ENCODE results near the gene TMEM129.

Gene TMEM129

DNA sequence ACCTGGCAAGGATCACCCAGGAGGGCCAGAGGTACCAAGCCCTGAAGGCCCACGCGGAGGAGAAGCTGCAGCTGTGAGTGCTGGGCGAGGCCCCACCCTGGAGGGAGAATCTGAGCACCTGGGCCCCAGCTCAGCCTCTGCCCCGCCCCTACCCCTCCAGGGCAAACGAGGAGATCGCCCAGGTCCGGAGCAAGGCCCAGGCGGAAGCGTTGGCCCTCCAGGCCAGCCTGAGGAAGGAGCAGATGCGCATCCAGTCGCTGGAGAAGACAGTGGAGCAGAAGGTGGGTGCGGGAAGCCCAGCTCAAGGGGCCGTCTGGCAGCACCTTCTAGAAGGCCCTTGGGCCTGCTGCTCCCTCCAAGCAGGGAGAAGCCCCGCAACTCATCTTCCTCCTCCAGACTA lies 23.4 kb upstream of the TMEM129 start:
- no peak for DNase-seq (ENCODE audit: low read depth)

DNA sequence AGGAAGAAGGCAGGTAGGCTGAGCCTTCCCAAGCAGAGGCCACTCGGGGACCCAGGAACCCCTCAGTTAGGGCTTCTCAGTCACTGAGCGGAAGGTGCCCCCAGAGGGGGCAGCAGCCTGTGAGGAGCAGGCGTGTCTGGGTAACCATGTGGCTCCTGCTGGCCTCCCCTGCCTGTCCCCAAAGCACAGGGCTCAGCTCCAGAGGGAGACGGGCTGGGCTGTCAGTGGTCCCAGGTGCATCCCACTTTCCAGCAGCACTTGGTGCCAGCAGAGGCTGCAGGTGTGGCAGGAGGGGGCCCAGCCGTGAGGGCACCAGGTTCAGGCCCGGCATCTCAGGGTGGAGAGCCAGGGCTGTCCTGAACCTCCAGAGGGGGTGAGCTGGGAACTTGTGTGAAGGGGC lies 22.9 kb upstream of the TMEM129 start:
- DNase-seq (ENCODE audit: low read depth), result no peak

DNA sequence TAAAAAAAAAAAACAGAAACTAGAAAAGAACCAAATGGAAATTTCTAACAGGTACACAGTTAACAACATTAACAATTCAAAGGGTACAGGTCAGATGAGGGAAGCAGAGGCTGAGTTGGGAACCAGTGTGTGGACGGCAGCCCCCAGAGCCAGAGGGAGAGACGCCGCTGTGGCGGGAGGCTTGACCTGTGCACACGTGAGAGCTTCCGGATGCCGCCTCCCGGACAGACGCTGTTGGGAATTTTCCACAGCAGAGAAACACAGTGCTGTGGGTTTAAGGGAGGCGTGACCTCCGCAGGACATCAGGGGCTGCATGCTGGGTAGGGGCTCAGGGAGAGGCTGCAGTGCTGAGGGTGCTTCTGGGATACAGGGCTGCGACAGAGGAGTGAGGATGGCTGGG lies 22.4 kb upstream of the TMEM129 start:
- no peak for DNase-seq (ENCODE audit: low read depth)

DNA sequence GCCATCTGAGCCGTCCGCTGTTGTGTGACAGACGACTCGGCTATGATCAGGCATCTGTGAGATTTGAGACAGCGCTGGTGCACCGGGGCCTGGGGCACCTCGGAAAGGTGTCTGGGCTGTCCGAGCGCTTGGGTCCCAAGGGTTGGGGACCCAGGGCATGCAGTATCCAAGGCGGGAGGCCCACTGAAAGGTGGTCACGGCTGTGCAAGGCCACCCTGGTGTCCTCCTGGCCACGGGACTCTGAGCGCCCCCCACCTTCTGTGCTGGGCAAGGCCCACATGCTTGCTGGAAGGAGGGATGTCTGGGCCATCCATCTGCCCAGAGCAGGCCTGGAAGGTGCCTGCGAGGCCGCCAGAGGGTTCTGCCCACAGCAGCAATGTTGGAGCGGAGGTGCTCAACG lies 20.1 kb upstream of the TMEM129 start:
- DNase-seq (ENCODE audit: low read depth), result no peak

DNA sequence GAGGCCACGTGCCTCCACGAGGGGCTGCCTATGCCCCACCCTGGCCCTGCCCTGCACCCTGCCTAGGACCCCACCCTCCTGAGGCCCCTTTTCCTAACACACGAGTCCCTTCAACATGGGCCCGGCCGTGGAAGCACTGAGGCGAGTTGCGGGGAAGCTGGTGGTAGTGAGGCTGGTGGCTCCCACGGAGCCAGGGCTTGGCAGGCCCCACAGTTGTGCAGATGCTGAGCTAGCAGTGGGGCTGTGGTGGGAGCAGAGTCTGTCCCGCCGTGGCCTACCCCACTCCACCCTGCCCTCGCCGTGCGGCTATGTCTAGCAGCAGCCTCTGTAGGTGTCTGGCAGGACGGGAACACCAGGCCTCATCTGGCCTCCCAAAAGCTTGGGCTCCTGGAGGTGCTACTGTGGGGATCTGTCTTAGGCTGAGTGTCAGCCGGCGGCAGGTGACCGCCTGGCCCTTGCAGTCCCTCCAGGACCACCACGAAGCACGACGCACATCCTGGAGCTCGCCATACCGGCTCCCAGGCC lies 19.0 kb upstream of the TMEM129 start:
- no peak for DNase-seq (ENCODE audit: low read depth)

DNA sequence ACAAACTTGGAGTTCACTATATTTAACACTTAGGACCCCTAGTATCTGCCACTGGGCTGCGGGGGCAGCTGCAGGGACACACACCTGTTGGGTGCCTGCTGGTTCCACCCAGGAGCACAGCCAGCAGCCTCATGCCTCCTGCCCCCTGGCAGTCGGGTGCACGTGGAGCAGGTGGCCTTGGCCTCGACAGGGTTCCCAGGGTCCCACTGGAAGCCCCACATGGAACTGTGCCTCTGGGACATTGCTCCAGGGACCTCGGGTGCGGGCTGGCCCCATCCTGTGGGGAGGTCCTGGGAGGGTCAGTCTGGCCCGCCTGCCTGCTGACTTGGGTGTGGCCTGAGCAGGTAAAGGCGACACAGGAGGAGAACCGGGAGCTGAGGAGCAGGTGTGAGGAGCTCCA lies 18.2 kb upstream of the TMEM129 start:
- DNase-seq (ENCODE audit: low read depth), result no peak

DNA sequence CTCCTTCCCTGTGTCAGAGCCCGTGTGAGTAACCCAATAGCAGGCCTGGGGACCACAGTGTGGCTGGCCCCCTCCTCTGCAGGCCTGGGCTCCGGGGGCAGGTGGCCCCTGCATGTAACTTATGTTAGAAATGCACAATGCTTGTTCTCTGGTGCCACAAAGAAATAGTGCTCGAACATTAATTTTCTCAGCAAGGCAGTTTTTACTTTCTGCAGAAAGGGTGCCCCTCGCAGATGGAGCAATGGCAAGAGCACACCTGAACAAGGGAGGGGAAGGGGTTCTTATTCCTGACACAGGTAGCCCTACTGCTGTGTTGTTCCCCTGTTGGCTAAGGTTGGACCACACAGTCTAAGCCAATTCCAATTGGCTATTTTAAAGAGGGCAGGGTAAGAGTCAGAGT lies 17.3 kb upstream of the TMEM129 start:
- DNase-seq (ENCODE audit: low read depth), result no peak

DNA sequence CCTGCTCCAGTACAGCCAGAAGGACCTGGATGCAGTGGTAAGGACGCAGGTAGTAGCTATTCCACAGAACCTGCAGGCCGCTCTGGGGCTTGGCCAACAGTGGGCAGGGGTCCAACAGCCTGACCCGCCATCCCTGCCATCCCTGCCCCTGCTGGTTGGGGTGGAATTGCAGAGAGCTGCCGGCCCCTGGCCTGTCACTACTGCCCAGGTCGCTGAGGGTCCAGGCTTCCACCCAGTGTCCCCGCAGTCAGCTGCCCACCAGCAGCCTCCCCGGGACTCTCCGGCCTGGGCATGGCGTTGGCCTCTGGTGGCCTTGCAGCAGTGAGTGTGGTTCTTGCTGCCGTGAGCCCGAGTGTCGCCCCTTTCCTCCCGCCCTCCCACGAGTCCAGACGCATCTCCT lies 16.5 kb upstream of the TMEM129 start:
- DNase-seq (ENCODE audit: low read depth), result no peak

DNA sequence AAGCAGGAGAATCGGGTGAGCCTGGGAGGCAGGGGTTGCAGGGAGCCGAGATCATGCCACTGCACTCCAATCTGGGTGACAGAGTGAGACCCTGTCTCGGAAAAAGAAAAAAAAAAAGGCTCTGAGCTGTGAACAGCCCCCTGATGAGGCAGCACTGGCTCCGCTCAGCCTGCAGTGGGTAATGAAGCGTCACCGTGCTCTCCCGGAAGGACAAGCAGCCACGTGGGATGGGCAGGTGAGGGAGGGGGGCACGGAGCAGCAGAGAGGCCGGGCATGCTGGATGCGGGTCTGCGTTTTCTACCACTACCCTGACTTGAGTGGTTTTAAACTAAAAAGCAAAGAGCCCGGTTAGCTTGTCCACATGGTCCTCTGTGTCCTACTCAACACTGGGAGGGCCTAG lies 15.7 kb upstream of the TMEM129 start:
- DNase-seq (ENCODE audit: low read depth), result no peak

DNA sequence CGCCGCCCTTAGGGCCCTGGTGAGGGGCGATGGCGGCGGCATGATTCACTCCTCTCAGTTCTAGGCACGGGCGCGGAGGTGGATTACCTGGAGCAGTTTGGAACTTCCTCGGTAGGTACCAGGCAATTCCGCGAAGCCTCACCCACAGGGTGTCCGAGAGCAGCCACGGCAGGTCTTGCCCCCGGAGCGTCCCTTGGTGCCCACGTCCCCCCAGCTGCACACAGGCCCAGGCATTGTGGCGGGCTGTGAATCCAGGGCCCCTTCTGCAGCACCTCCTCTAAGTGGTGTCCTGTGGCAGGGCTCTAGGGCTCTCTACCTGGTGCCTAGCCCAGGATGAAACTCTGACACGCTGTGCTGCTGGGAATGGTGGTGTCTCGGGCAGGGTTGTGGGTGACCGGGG lies 14.1 kb upstream of the TMEM129 start:
- DNase-seq (ENCODE audit: low read depth), result no peak

DNA sequence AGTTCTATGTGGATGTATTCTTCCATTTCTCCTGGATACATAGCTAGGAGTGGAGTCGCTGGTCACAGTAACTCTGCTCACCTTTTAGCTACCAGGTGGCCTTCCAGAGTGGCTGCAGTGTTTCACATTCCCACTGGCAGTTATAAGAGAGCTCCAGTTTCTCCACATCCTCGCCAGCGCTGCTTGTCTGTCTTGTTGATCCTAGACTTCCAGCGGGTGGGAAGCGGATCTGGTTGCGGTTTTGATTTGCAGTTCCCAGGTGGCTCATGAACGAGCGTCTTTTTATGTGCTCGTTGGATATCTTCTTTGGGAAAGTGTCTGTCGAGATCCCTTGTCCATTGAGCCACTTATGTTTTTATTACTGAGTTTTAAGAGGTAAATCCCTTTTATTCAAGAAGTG lies 11.8 kb upstream of the TMEM129 start:
- no peak for DNase-seq (ENCODE audit: low read depth)

DNA sequence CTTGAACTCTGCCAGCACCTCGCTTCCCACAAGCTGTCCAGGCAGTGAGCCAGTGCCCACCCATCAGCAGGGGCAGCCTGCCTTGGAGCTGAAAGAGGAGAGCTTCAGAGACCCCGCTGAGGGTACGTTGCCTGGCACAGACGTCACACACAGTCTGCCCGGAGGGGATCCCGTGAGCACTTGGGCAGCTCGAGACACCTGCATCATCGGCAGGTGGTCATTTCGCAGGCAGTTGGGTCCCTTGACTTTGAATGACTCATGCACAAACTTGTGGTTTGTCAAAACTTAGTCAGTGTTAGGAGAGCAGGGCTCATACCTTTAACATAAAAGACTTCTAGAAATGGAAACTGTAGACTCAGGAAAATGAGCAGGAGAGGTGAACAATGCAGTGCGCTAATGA lies 10.1 kb upstream of the TMEM129 start:
- DNase-seq (ENCODE audit: low read depth), result no peak

DNA sequence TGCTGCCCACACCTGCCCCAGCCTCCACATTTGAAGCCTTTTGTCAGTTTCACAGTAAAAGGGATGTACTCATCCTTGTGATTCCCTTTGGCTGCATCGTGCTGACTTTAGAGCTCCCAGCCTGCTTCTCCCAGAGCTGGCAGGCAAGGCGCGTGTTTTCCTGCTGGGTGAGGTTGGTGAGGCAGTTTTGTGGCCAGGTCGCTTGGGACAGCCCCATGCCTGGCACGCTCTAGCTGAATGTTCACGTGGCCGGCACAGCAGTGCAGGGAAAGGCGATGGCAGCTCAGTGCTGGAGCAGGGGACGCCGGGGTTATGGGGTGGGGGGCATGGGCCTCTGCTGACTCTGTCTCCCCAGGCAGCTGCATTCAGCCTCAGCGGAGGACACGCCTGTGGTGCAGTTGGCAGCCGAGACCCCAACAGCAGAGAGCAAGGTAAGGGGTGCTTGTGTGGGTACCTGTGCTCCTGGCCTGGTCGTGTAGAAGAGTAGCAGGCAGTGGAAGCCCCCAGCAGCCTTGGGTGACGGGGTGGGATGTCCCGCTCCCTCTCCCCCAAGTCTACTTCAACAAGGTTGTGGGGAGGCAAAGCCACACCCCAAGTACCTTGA lies 9.5 kb upstream of the TMEM129 start:
- no peak for DNase-seq (ENCODE audit: low read depth)

DNA sequence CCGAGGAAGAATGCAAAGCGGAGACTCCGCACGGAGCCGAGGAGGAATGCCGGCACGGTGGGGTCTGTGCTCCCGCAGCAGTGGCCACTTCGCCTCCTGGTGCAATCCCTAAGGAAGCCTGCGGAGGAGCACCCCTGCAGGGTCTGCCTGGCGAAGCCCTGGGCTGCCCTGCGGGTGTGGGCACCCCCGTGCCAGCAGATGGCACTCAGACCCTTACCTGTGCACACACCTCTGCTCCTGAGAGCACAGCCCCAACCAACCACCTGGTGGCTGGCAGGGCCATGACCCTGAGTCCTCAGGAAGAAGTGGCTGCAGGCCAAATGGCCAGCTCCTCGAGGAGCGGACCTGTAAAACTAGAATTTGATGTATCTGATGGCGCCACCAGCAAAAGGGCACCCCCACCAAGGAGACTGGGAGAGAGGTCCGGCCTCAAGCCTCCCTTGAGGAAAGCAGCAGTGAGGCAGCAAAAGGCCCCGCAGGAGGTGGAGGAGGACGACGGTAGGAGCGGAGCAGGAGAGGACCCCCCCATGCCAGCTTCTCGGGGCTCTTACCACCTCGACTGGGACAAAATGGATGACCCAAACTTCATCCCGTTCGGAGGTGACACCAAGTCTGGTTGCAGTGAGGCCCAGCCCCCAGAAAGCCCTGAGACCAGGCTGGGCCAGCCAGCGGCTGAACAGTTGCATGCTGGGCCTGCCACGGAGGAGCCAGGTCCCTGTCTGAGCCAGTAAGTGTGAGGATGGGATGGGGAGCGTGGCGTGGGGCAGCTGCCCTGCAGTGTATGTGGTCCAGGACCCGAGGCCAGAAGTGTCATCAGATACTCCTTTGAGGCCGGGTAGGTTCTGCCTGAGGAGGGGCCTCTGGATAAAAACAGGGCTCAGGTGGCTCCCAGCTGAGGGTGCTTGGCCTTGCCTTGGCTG lies 7.2 kb upstream of the TMEM129 start:
- no peak for DNase-seq (ENCODE audit: low read depth)

DNA sequence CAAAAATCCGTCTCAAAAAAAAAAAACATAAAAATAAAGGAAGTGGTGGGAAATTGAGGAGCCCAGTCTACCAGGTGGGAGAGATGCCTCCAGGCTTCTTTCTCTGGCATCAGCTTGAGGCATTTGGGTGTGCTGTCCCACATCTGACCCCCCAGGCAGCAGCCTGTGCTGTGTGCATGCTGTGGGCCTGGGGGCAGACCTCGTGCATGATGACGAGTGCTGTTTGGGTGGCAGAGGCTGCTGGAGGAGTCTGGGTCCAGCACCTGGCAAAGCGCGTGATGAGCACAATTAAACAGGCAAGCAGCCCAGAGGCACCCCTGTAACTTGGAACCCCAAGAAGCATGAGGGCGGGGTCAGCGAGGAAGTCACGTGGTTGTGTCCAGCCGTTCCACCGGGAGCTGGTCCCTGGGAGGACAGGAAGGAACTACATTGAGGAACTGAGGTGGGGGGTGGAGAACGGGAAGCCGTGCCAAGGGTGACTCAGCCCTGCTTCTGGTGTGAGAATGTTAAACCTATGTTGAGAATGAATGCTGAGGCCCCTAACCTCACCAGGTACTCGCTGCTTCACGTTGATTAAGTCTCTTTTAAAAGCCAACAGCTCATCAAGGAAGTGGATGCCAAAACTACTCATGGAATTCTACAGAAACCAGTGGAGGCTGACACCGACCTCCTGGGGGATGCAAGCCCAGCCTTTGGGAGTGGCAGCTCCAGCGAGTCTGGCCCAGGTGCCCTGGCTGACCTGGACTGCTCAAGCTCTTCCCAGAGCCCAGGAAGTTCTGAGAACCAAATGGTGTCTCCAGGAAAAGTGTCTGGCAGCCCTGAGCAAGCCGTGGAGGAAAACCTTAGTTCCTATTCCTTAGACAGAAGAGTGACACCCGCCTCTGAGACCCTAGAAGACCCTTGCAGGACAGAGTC lies 6.3 kb upstream of the TMEM129 start:
- no peak for DNase-seq (ENCODE audit: low read depth)

DNA sequence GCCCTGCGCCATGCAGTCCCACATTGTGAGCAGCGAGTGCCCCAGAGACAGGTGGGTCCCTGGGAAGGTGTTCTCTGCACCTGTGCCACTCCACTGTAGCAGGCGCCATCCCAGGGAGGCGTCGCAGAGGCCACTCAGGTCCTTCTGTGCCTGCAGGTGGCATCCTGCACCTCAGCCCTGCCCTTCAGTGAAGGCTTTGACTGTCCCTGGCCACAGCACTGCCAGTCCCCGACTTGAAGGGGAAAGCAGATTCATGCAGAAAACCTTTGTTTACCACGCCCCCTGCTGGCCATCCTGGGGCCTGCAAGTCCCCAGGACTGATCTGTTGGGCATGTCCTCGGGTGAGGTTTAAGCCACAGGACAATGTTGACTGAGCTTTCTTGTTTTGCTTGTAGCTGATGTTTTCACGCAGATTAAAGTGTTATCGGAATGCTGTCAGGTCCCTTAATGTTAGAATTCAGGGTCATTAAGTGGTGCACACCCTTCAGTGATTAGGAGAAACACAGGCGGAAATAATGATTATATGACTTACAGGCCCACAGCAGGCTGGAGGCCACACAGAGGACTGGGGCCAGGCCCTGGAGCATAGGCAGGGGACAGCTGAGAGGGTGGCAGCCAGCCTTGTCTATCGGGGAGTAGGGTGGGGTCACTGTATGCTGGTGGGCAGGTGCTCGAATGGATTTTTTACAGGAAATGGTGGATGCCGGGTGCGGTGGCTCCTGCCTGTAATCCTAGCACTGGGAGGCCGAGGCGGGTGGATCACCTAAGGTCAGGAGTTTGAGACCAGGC lies 5.2 kb upstream of the TMEM129 start:
- DNase-seq (ENCODE audit: low read depth), result peak; percentile 82

DNA sequence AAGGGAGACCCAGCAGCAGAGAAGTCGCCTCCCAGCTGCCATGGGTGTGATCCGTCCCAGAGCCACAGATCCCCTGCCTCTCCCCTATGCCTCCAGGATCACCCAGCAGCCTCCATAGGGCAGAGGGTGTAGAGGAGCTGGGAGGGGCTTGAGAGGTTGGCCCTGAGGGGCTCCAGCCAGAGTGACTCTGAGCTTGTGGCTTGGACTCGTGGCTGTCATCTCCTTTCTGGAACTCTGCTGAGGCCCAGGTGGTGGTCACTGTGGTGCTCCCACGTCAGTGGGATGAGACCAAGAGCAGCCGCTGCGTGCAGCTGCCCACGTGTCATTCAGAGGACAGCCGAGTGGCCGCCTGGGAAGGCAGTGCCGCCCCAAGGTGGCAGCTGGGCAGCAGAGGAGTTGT lies 4.4 kb upstream of the TMEM129 start:
- DNase-seq (ENCODE audit: low read depth), result no peak

DNA sequence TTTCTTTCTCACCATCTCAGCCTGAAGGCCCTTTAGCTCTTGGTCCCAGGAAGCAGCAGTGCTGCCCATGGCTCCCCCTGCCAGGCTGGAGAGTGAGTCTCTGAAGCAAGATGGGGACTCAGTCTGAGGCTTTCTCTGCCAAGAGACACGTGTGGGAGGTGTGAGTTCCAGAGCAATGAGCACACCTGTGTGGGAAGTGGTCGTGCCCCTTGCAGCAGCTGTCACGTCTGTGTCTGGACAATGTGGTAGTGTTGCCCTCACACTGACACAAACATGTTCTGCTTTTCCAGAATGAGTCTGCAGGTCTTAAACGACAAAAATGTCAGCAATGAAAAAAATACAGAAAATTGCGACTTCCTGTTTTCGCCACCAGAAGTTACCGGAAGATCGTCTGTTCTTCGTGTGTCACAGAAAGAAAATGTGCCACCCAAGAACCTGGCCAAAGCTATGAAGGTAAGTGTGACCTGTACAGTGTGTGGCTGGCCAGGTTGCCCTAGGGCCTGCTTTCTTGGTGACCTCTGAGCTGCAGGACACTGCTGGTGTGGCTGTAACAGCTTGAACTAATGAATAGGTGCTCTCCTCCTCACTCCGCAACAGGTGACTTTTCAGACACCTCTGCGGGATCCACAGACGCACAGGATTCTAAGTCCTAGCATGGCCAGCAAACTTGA lies 2.1 kb upstream of the TMEM129 start:
- DNase-seq (ENCODE audit: low read depth), result peak; percentile 31

DNA sequence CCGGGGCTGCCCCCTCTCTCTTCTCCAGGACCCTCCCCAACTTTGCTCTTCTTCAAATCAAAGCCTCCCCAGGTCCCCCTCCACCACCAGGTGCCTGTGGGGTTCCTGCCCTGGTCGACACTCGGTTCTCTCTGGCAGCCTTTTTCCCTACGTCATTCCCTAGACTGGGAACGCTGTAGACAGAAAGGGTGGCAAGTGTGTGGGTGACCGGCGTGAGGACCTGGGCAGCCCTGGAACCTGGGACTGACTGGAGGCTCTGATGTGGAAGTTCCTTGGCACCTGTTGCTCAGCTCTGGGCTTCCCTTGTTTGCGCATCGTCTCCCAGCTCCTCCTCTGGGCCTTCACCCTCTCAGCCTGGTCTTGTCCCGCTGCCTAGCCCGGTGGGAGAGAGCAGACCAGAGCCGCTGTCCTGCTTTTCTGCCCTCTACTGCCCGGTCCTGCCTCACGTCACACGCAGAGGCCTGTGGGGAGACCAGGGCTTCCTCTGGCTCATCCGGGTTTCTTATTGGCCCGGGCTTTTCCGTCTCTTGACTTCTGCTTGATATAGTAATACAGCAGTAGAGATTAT lies 1.5 kb upstream of the TMEM129 start:
- DNase-seq (ENCODE audit: low read depth), result no peak

DNA sequence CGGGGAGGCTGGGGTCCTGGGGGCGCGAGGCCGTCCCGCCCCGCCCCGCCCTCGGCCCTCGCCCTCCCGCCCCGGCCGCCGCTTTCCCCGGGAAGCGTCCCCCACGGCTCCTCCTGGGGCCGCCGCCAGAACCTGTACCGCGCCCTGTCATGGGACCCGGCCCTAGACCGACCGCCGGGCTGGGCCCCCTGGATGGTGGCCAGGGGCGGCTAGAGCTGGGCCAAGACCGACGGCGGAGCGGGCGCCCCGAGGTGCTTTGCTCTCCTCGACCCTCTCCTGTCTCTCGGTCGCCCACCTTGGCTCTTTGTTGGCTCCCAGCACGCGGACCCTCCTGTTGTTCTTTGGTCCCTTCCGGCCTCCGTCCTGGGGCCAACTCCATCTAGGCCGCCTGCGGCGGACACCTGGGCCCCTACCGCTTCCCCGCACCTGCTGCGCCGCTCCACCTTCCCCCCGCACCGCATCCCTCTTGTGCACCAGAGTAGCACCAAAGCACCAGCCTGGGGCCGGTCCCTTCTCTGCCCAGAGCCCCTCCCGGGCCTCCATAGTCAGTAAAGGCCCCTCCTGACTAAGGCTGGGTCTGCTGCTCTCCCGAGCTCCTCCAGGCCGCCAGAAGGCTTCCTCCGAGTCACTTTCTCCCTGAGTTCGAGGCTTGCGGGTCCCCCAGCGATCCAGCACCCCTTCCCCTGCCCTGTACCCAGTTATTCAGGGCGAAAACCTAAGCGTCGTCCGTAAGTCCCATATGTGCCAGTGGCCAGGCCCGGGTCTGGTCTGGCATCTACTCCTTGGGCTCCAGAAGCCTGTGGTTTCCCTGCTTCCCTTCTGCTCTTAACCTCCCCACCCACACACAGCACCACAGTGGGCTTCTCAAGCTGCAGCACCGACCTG lies 785 bp upstream of the TMEM129 start:
- DNase-seq (ENCODE audit: low read depth), result no peak

Measured in T follicular helper cell (primary cell).